Left renal pelvis (tissue), 4 donors: ENCODE data around the gene RAET1E. TPM values are rescaled to one million over a fixed set of nuclear protein-coding genes. Genes with fewer than 3 reads are reported as not detected.
"Not testable (repeated sequence)": the region's sequence is repeated elsewhere in the genome, so short reads cannot be mapped to it uniquely, and the experiment has no call there.

Experiments used
- DNase-seq, 4 donors: peaks; one replicate each; pipeline ENCODE4 v3.0.0-alpha.2; 2013; ENCODE audit warnings: low read depth in 4 of 4, low spot score in 3 of 4
- polyA plus RNA-seq, 4 donors: library from polyadenylated mRNA; unstranded; fragments of 120-200 nt; gene quantifications; one replicate each; pipeline ENCODE4 v1.2.1, GENCODE V29; 2013; ENCODE audit not compliant: insufficient read length in 4 of 4

The RAET1E gene
- polyA plus RNA-seq, 4 donors: 0.24 to 0.45 (median 0.44) TPM; not detected in 1

DNA sequence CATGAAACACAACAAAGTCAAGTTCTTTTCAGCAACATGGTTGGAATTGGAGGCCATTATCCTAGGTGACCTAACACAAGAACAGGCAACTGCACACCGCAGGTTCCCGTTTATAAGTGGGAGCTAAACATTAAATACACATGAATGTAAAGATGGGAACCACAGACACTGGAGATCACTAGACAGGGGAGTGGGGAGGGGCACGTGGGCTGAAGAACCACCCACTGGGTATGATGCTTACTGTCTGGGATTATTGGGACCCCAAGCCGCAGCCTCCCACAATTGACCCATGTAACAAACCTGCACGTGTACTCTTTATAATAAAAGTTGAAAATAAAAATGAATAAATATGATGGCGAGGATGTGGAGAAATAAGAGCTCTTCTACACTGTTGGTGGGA is 33.6 kb upstream of the RAET1E start:
- DNase-seq: no peak

DNA sequence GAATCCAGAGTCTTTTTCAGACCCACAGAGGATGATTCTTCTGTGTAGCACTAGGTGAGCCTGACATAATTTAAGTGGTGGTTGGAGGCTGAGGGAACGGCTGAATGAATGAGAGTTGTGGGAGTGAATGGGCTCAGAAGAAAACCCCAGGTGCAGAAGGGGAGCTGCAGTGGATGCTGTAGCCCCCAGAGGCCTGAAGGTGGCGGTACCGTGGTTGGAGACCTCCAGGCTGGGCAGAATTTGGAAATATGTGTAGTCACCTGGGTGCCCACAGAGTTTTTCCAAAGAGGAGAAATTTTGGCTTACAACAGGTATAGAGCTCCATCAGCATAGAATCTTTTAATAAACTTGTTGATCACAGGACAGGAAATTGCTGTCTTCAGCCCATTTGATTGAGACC is 31.5 kb upstream of the RAET1E start:
- DNase-seq: no peak

DNA sequence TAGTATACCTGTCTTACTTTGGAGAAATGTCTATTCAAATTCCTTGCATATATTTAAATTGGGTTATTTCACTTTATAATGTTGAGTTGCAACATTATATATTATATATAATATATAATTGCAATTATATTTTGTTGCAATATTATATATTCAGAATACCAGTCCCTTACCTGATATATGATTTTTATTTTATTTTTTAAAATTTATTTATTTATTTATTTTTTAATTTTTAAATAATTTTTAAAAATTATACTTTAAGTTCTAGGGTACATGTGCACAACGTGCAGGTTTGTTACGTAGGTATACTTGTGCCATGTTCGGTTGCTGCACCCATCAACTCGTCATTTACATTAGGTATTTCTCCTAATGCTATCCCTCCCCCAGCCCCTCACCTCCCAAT is 29.1 kb upstream of the RAET1E start:
- DNase-seq: not testable (repeated sequence)

GRCh38 chr6:149925974-149926777 is 28.3 kb upstream of the RAET1E start:
- peak in 3 of 4 donors; percentile 52 to 69 (median 57) for DNase-seq

DNA sequence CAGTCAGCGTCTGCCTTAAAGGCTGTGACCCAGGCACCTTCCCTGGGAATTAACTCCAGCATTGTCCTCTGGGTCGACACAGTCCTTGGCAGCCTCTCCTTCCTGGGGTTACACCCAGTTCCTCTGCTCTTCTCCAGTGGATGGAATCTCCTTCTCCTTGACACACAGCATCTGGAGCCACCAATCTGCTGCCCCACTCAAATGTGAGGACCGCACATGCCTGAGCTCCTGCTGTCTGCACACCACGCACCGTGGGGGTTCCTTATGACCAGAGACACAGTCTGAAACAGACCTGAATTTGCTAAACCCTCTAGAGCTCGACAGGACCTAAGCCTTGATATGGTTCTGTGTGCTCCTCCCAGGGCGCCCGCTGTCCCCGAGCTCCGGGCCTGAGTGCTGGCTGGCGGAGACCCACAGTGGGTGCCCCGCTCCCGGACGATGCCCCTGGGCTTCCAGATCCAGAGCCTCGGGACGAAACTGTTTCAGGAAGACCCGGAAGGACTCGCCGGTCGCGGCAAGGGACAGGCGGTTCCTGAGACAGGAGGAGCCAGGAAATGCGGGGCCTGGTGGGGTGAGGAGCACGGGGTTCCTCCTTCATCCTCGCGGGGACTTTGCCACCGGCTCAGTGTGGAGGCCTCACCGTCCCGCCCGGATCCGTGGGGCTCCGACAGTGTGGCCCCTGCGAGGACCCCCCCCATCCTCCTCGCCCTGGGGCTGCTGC is 27.5 kb upstream of the RAET1E start:
- no peak for DNase-seq

DNA sequence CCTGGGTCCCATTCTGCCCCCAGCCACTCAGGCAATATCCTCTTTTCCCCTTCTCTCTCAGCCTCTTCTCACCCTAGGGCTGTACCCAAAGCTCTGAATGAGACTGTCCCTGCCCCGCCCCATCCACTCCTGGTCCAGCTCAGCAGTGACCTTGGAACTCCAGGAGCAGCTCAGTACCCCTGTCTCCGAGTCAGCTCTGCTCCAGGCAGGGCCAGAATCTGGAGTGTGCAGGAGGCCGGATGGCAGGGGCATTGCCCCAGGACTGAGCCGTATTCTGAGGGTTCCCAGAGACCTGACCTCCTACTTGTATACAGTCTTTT is 27.0 kb upstream of the RAET1E start:
- no peak for DNase-seq

DNA sequence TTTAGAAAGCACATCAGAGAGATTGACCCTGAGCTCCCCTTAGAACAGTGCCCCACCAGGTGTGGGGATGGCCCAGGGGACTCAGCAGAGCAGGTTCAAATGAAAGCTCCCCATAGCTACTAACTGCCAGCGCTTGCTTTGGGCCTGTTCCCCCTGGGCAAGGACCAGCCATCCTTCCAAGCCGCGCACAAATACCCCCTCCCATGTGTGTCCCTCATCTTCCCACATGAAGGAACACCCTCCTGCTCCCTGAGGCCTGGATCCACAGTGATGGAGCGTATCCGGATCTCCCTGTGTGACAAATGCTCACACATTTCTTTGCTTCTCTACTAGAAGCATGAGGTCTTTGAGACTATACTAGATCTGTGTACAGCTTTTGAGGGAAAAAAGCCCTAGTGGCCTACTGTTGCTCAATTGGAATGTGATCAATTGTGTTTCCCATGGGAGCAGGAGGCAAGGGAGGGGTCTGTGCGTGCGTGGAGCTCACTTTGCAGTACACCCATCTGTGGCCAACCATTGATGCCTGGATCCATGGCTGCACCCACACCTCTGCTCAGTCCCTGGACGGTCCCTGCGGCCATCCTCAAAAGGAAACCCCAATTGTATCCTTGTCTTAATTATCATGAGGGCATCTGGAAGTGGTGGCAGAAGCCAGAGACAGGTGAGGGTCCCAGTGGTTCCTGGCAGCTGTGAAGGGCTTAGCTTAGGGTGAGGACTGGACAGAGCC is 26.5 kb upstream of the RAET1E start:
- no peak for DNase-seq

DNA sequence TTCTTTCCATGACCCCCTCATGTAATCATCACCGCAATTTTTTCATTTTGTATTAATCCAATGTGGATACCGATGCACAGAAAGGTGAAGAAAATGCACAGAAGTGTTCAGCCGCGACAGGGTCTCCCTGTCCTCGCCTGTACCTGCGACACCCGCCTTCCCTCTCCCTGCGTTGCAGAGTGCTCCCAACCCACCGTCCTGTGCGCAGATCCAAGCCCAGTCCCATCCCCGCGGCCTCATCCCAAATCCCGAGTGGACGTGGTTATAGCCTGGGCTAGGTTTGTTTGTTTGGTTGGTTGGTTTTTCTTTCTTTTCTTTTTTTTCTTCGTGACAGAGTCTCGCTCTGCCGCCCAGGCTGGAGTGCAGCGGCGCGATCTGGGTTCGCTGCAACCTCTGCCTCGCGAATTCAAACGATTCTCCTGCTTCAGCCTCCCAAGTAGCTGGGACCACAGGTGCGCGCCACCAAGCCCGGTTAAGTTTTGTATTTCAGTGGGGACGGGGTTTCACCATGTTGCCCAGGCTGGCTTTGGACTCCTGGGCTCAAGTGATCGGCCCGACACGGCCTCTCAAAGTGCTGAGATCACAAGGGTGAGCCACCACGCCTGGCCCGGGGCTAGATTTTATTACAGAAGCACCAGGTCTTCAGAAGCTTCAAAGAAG is 25.5 kb upstream of the RAET1E start:
- DNase-seq: no peak

- peak; percentile 67 to 82 (median 74) for DNase-seq
Observed at GRCh38 chr6:149922642-149923326, 24.9 kb upstream of the RAET1E start, which contains the start of gene RAET1G. RAET1G (minus strand) TSS chr6:149923121; CDS start chr6:149923010, 111 bp downstream.

- DNase-seq: not testable (repeated sequence)
Observed at GRCh38 chr6:149922091-149922490, 24.2 kb upstream of the RAET1E start.

DNA sequence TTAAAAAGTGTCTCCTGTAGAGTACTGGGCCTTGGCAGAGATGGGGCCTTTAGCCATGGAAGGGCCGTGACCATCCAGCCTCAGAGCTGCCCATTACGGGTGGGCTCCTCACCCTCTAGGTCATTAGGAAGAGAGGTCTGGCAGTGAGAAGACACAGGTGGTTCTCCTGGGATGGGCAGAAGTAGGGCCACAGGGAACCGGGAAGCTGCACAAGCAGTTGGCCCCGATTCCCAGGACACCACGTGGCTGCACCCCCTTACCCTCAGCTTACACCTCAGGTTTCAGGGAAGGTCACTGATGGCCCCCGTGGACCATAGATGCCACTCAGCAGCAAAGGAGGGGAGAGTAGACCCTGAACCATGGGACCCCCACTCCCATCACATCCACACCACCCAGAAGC is 23.4 kb upstream of the RAET1E start:
- DNase-seq: no peak

DNA sequence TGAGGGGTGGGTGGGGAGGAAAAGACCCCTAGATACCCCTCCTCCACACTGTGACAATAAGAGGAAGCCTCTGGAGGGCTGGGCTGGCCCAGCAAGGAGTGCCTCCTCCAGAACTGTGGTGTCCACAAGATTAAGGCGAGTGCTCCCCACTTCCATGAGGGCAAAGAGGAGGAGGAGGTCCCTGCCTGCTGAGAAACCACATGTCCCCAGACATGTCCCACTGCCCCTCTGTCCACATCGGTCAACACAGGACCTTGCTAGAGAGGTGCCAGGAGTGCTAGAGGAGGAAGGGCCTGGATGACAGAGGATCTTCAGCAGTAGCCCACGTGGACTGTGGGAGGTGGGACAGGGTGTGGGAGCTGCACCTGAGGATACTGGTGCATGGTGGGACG is 21.9 kb upstream of the RAET1E start:
- DNase-seq: no peak

- not testable (repeated sequence) for DNase-seq
Observed at GRCh38 chr6:149919126-149919833, 21.4 kb upstream of the RAET1E start.

GRCh38 chr6:149918151-149918905 is 20.4 kb upstream of the RAET1E start:
- no peak for DNase-seq

DNA sequence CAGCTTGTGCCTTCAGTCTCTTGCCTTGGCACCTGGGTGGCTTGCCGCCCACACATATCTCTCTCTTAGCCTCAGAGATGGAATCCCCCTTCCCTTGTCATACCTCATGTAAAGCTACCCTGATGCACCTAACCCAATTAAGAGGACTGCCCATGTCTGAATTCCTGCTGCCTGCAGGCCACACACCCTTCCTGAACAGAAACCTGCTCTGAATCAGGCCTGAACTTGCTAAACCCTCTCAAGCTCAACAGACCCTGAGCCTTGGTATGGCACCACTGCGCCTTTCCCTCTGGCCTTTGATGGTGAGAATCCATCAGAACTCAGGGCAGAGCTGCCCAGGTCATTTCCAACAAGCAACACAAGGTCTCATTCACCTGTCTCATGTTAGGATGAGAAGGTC is 19.8 kb upstream of the RAET1E start:
- no peak for DNase-seq

DNA sequence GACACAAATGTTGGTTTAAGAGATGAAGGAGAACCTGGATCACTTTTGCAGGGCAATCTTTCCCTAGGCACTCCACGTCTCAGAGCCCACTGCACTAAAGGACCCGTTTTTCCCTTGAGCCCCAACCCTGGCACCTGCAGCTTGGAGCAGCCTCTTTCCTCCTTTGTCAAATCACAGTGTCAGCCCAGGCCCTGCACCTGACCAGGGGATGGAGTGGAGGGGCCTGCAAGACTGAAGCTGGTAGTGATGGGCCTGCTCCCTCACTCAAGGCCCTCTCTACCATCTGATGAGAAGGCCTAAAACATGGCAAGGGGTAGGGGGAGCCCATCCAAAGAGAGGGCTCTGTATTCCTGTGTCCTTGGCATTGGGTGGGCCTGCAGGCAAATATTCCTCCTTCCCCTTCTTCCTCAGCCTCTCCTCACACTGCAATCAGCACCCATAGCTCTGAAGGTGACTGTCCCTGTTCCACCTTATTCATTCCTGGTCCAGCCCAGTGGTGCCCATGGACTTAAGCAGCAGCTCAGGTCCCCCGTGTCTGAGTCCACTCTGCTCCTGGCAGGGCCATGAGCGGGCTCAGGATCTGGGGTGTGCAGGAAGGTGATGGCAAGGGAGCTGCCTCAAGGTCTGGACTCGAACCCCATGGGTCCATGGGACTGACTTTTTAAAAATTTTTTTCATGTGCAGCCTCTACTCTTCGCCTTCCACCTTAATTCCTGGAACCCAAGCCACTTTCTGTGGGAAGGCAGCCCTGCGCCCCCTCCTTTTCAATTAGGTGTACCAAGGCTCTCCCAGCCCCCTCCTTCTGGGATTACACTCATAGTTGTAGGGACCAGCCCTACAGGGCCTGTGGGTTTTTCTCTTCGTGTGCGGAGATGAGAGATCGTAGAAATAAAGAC is 18.3 kb upstream of the RAET1E start:
- DNase-seq: no peak

DNA sequence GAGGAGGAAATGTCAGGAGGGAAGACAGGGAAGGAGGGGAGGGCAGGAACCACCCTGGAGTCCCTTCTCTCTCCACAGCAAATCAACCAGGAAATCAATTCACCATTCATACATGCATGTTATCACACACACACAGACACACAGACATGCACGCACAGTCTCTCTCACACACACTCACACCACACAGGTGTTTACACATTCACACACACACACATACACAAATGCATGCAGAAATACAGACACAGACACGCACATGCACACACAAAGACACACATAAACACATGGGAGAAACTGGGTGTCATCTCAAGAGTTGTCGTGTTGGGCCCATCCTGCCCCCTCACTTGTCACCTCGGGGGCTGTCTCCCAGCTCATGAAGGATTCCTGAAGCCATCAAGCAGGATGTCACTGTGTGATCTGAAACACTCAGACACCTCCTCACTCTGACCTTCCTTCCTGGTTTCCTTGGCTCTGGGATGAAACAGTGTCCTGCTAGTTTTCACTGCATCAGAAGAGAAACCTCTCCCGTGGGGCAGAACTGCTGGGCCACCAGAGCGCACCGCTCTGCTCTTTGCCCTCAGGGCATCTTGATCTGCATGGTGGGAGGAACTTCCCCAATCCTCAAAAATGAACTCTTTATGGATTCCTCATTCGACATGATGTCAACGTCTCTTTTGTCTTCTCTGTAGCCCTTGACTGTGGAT is 15.8 kb upstream of the RAET1E start:
- no peak for DNase-seq
